ENCODE results near the gene CREBBP.
A peak's percentile ranks its signal among the peaks of the same experiment; 100 is the strongest.

CREBBP gene

GRCh38 chr16:3879258-3879886, 1.1 kb downstream of the CREBBP start:
- peak; percentile 71 for DNase-seq

GRCh38 chr16:3878610-3879009, 1.9 kb downstream of the CREBBP start:
- no peak for DNase-seq

GRCh38 chr16:3876695-3877094, 3.8 kb downstream of the CREBBP start:
- DNase-seq: no peak

GRCh38 chr16:3876160-3876559, 4.4 kb downstream of the CREBBP start:
- DNase-seq: no peak

GRCh38 chr16:3874794-3875692, 5.5 kb downstream of the CREBBP start:
- no peak for DNase-seq

- DNase-seq: no peak
Measured at GRCh38 chr16:3874242-3874641, 6.3 kb downstream of the CREBBP start.

GRCh38 chr16:3873482-3874173, 6.9 kb downstream of the CREBBP start:
- no peak for DNase-seq

- no peak for DNase-seq
Measured at GRCh38 chr16:3872216-3872895, 8.2 kb downstream of the CREBBP start.

GRCh38 chr16:3868967-3869366, 11.5 kb downstream of the CREBBP start:
- no peak for DNase-seq

GRCh38 chr16:3868556-3868955, 12.0 kb downstream of the CREBBP start:
- no peak for DNase-seq

GRCh38 chr16:3866703-3867431, 13.6 kb downstream of the CREBBP start:
- no peak for DNase-seq

- DNase-seq: no peak
Measured at GRCh38 chr16:3865241-3865640, 15.3 kb downstream of the CREBBP start.

- DNase-seq: no peak
Measured at GRCh38 chr16:3864562-3864961, 16.0 kb downstream of the CREBBP start.

- DNase-seq: no peak
Measured at GRCh38 chr16:3863587-3863986, 16.9 kb downstream of the CREBBP start.

- no peak for DNase-seq
Measured at GRCh38 chr16:3861808-3862451, 18.6 kb downstream of the CREBBP start.

- no peak for DNase-seq
Measured at GRCh38 chr16:3859889-3860288, 20.6 kb downstream of the CREBBP start.

GRCh38 chr16:3858801-3859200, 21.7 kb downstream of the CREBBP start:
- DNase-seq: no peak

- no peak for DNase-seq
Measured at GRCh38 chr16:3857189-3858043, 23.1 kb downstream of the CREBBP start.

- no peak for DNase-seq
Measured at GRCh38 chr16:3856367-3857141, 24.0 kb downstream of the CREBBP start.

Measured in activated effector memory CD4-positive, alpha-beta T cell treated with anti-CD3 and anti-CD28 coated beads, Interleukin-2, amount 50 U/mL, for 16 hours (primary cell).